Smooth muscle cell (in vitro differentiated cells): ENCODE results near the gene SCFD1. TPM values are rescaled to one million over a fixed set of nuclear protein-coding genes. Genes with fewer than 3 reads are reported as not detected.

Source experiments
- DNase-seq: peaks from one replicate; lab custom pipeline; 2025; ENCODE audit not compliant: unreplicated experiment; lab: John Stamatoyannopoulos, UW
- H2AFZ ChIP-seq: fragments of 200-600 bp; sonication (generic); 2 replicates; pipeline ENCODE4 v1.6.0; 2016; ENCODE audit warnings: antibody characterized with exemption, low read depth, mild to moderate bottlenecking
- H3F3A ChIP-seq: fragments of 200-600 bp; sonication (generic); 2 replicates; pipeline ENCODE4 v1.6.0; 2017; ENCODE audit warnings: antibody characterized with exemption, low read depth
- H3K27ac ChIP-seq: fragments of 200-600 bp; sonication (generic); 2 replicates; pipeline ENCODE4 v1.5.1; 2016; ENCODE audit warnings: low read depth, mild to moderate bottlenecking
- H3K27me3 ChIP-seq: fragments of 200-600 bp; sonication (generic); 2 replicates; pipeline ENCODE4 v1.6.1; 2016; ENCODE audit warnings: low read depth, mild to moderate bottlenecking
- H3K36me3 ChIP-seq: fragments of 200-600 bp; sonication (generic); 2 replicates; pipeline ENCODE4 v1.5.1; 2016; ENCODE audit warnings: low read depth
- H3K4me1 ChIP-seq: fragments of 200-600 bp; sonication (generic); 2 replicates; pipeline ENCODE4 v1.5.1; 2016; ENCODE audit warnings: low read depth
- H3K4me2 ChIP-seq: fragments of 200-600 bp; sonication (generic); 2 replicates; pipeline ENCODE4 v1.6.0; 2016; ENCODE audit warnings: mild to moderate bottlenecking
- H3K4me3 ChIP-seq: fragments of 200-600 bp; sonication (generic); 2 replicates; pipeline ENCODE4 v1.5.1; 2016; ENCODE audit warnings: mild to moderate bottlenecking
- H3K79me2 ChIP-seq: fragments of 200-600 bp; sonication (generic); 2 replicates; pipeline ENCODE4 v1.6.0; 2016; ENCODE audit warnings: low read depth, mild to moderate bottlenecking
- H3K9ac ChIP-seq: fragments of 200-600 bp; sonication (generic); 2 replicates; pipeline ENCODE4 v1.6.0; 2016; ENCODE audit warnings: low read depth
- H3K9me3 ChIP-seq: fragments of 200-600 bp; sonication (generic); replicated peaks from 2 replicates; pipeline ENCODE4 v1.5.1; 2016; ENCODE audit warnings: low read depth
- H4K20me1 ChIP-seq: fragments of 200-600 bp; sonication (generic); 2 replicates; pipeline ENCODE4 v1.6.0; 2016; ENCODE audit warnings: low read depth
- CTCF ChIP-seq: fragments of 200-600 bp; sonication (generic); IDR thresholded peaks from 2 replicates; pipeline ENCODE4 v1.5.1; 2017; ENCODE audit warnings: borderline replicate concordance, mild to moderate bottlenecking, antibody characterized with exemption; ENCODE audit not compliant: insufficient read depth, poor library complexity, severe bottlenecking
- WGBS: methylation state at CpG from one replicate; pipeline ENCODE4 v1.1.7; 2016; ENCODE audit warnings: low lambda C conversion rate; 5-methylcytosine and 5-hydroxymethylcytosine counted together
- polyA plus RNA-seq: library from polyadenylated mRNA; unstranded; fragments of >200 nt; fragmentation: Nextera tagmentation; extraction: Ambion mirVana; gene quantifications from 2 replicates; pipeline ENCODE4 v1.2.1, GENCODE V29; 2016
- total RNA-seq: library from RNA; depleted of rRNA; stranded (reverse); fragments of >200 nt; gene quantifications from 2 replicates; pipeline ENCODE4 v1.2.3, GENCODE V29; 2014

SCFD1 gene
- total and polyA plus RNA-seq, 2 experiments from 2014 or later: 88.3 to 102 TPM

- H2AFZ ChIP-seq: no peak overlapping the region
- no peak for DNase-seq
- peak; percentile 63 for TF ChIP-seq CTCF
- peaks cover 18% of the 10 kb centered on the region for H3K36me3 ChIP-seq
- H3K4me3 ChIP-seq: no peak overlapping the region
- no peak overlapping the region for H3K4me2 ChIP-seq
- peaks cover 5% of the 10 kb centered on the region for H3K79me2 ChIP-seq
- H3K27ac ChIP-seq: no peak overlapping the region
- H3K27me3 ChIP-seq: no peaks in the 10 kb centered on the region
- peaks cover 45% of the 10 kb centered on the region for H4K20me1 ChIP-seq
- H3K4me1 ChIP-seq: no peaks in the 10 kb centered on the region
- WGBS: 68% methylated on average over 8 of the region's 8 CpGs
- H3F3A ChIP-seq: no peaks in the 10 kb centered on the region
- no peak overlapping the region for H3K9ac ChIP-seq
- no peaks in the 10 kb centered on the region for H3K9me3 ChIP-seq
These were observed 34.1 kb downstream of the SCFD1 start for GRCh38 chr14:30656190-30656632.

- Histone ChIP-seq H3K79me2 (peaks cover 5% of the 10 kb centered on the region), H3K27me3 (no peaks in the 10 kb centered on the region), H3K9me3 (no peaks in the 10 kb centered on the region), H3F3A (no peaks in the 10 kb centered on the region), H3K4me2 (no peak overlapping the region), H3K4me1 (no peaks in the 10 kb centered on the region), H3K9ac (no peak overlapping the region), H2AFZ (no peak overlapping the region), H3K27ac (no peak overlapping the region), H4K20me1 (peaks cover 48% of the 10 kb centered on the region), H3K4me3 (no peak overlapping the region), H3K36me3 (peaks cover 14% of the 10 kb centered on the region)
- DNase-seq: no peak
- WGBS: 91% methylated on average over 2 of the region's 2 CpGs
- no peak for TF ChIP-seq CTCF
These were observed 34.9 kb downstream of the SCFD1 start for GRCh38 chr14:30657050-30657449.

- Histone ChIP-seq H3K9ac (no peak overlapping the region), H3K4me1 (no peaks in the 10 kb centered on the region), H3F3A (no peaks in the 10 kb centered on the region), H3K4me2 (no peak overlapping the region), H3K9me3 (no peaks in the 10 kb centered on the region), H3K4me3 (no peak overlapping the region), H3K27me3 (no peaks in the 10 kb centered on the region), H3K79me2 (peaks cover 5% of the 10 kb centered on the region), H2AFZ (no peak overlapping the region), H3K36me3 (peaks cover 15% of the 10 kb centered on the region), H3K27ac (no peak overlapping the region), H4K20me1 (peaks cover 51% of the 10 kb centered on the region)
- 84% methylated on average over 2 of the region's 2 CpGs for WGBS
- DNase-seq: no peak
- peak; percentile 39 for TF ChIP-seq CTCF
These were observed 35.6 kb downstream of the SCFD1 start for GRCh38 chr14:30657606-30658163.

- Histone ChIP-seq H3K4me1 (no peaks in the 10 kb centered on the region), H3K4me3 (no peak overlapping the region), H3K79me2 (peaks cover 5% of the 10 kb centered on the region), H3K27ac (no peak overlapping the region), H3K9me3 (no peaks in the 10 kb centered on the region), H3K36me3 (peaks cover 16% of the 10 kb centered on the region), H3F3A (no peaks in the 10 kb centered on the region), H4K20me1 (peaks cover 51% of the 10 kb centered on the region), H2AFZ (no peak overlapping the region), H3K27me3 (no peaks in the 10 kb centered on the region), H3K4me2 (no peak overlapping the region), H3K9ac (no peak overlapping the region)
- 96% methylated on average over 3 of the region's 3 CpGs for WGBS
- TF ChIP-seq CTCF: no peak
- DNase-seq: no peak
These were observed 36.5 kb downstream of the SCFD1 start for GRCh38 chr14:30658645-30659044.
